H1 (cell line): ENCODE measurements around the gene KRTAP11-1. TPM values are rescaled to one million over a fixed set of nuclear protein-coding genes. Genes with fewer than 3 reads are reported as not detected.

Experiments
- E2F6 ChIP-seq: IDR thresholded peaks from 2 replicates; pipeline ENCODE4 v1.6.1; 2012; ENCODE audit warnings: inconsistent platforms
- EZH2 ChIP-seq: fragments of 200-600 bp; sonication (generic); IDR thresholded peaks from 2 replicates; pipeline ENCODE4 v1.7.1; 2012; ENCODE audit warnings: low read depth, mild to moderate bottlenecking, moderate library complexity, low read length, inconsistent platforms; ENCODE audit not compliant: severe bottlenecking
- SIN3A ChIP-seq, 2 experiments: IDR thresholded peaks in 1 of 2; conservative IDR thresholded peaks in 1 of 2; 2 replicates each; pipeline ENCODE4 v1.6.1; 2011 to 2012; ENCODE audit warnings: low read length in 2 of 2, improper control_type of control experiment in 1 of 2, low read depth in 1 of 2, mild to moderate bottlenecking in 1 of 2
- SUZ12 ChIP-seq: fragments of 200-600 bp; sonication (generic); IDR thresholded peaks from 2 replicates; pipeline ENCODE4 v1.6.1; 2012; ENCODE audit warnings: mild to moderate bottlenecking, inconsistent platforms, low read length, moderate library complexity, mixed read lengths
- TAF7 ChIP-seq: optimal IDR thresholded peaks from 2 replicates; pipeline ENCODE3; 2011; ENCODE audit warnings: low read depth, mild to moderate bottlenecking, inconsistent platforms, low read length, moderate library complexity, borderline replicate concordance
- TBP ChIP-seq: IDR thresholded peaks from 2 replicates; pipeline ENCODE4 v1.6.1; 2011; ENCODE audit warnings: low read depth, low read length, improper control_type of control experiment
- ZNF274 ChIP-seq: IDR thresholded peaks from 2 replicates; pipeline ENCODE4 v1.7.0; 2012; ENCODE audit warnings: low read length, borderline replicate concordance; ENCODE audit errors: extremely low read depth
- polyA plus RNA-seq, 7 experiments: library from polyadenylated mRNA; depleted of rRNA in 3 of 7; stranded (reverse) in 5 of 7; unstranded in 2 of 7; fragments of >200 nt in 5 of 7; fragments of 200-250 nt in 2 of 7; gene quantifications; 1 replicate in 5 of 7; 2 replicates in 1 of 7; 4 replicates in 1 of 7; pipeline versions ENCODE4 v1.2.1 to v1.2.3, GENCODE V29; 2011 to 2013; ENCODE audit warnings: missing spikeins in 2 of 7, mixed read lengths in 2 of 7
- total RNA-seq: library from RNA; stranded (reverse); fragmentation: NEBNext Ultra II Directional; extraction: Animal tissue kit (Norgen Biotek cat#: 25700); gene quantifications from 2 replicates; pipeline ENCODE4 v1.2.1, GENCODE V29; 2021
- TF ChIP-seq, protein P1 (sequence below): fragments of 300-600 bp; sonication (generic); IDR thresholded peaks from 2 replicates; pipeline ENCODE4 v1.7.1; 2012; ENCODE audit warnings: low read length, moderate library complexity, mild to moderate bottlenecking, inconsistent platforms; ENCODE audit not compliant: insufficient replicate concordance
- TF ChIP-seq, protein P2 (sequence below): IDR thresholded peaks from 2 replicates; pipeline ENCODE4 v1.6.1; 2012; ENCODE audit warnings: low read length, inconsistent platforms

Gene KRTAP11-1
- total and polyA plus RNA-seq, 2 of the 8 experiments (the other 6 are each of a cell fraction or from before 2014, with no cell fraction given): not detected

DNA sequence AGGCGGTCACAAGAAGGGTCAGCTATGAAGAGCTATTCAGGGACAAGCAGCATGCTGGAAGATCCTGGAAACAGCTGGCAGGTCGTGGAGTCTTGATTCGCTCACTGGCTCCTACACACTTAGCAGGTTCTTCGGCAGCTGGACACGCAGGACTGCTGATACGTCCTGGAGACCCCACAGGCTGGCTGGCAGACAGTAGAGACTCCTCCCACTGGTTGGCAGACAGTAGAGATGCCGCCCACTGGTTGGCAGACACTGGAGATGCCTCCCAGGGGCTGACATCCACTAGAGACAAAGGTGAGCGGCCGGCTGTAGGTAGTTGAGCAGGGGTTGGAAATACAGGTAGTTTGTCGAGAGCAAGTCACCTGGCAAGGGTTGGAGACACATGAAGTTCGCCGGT, 466 bp downstream of the KRTAP11-1 start (continued):
- TF ChIP-seq, protein P1, sequence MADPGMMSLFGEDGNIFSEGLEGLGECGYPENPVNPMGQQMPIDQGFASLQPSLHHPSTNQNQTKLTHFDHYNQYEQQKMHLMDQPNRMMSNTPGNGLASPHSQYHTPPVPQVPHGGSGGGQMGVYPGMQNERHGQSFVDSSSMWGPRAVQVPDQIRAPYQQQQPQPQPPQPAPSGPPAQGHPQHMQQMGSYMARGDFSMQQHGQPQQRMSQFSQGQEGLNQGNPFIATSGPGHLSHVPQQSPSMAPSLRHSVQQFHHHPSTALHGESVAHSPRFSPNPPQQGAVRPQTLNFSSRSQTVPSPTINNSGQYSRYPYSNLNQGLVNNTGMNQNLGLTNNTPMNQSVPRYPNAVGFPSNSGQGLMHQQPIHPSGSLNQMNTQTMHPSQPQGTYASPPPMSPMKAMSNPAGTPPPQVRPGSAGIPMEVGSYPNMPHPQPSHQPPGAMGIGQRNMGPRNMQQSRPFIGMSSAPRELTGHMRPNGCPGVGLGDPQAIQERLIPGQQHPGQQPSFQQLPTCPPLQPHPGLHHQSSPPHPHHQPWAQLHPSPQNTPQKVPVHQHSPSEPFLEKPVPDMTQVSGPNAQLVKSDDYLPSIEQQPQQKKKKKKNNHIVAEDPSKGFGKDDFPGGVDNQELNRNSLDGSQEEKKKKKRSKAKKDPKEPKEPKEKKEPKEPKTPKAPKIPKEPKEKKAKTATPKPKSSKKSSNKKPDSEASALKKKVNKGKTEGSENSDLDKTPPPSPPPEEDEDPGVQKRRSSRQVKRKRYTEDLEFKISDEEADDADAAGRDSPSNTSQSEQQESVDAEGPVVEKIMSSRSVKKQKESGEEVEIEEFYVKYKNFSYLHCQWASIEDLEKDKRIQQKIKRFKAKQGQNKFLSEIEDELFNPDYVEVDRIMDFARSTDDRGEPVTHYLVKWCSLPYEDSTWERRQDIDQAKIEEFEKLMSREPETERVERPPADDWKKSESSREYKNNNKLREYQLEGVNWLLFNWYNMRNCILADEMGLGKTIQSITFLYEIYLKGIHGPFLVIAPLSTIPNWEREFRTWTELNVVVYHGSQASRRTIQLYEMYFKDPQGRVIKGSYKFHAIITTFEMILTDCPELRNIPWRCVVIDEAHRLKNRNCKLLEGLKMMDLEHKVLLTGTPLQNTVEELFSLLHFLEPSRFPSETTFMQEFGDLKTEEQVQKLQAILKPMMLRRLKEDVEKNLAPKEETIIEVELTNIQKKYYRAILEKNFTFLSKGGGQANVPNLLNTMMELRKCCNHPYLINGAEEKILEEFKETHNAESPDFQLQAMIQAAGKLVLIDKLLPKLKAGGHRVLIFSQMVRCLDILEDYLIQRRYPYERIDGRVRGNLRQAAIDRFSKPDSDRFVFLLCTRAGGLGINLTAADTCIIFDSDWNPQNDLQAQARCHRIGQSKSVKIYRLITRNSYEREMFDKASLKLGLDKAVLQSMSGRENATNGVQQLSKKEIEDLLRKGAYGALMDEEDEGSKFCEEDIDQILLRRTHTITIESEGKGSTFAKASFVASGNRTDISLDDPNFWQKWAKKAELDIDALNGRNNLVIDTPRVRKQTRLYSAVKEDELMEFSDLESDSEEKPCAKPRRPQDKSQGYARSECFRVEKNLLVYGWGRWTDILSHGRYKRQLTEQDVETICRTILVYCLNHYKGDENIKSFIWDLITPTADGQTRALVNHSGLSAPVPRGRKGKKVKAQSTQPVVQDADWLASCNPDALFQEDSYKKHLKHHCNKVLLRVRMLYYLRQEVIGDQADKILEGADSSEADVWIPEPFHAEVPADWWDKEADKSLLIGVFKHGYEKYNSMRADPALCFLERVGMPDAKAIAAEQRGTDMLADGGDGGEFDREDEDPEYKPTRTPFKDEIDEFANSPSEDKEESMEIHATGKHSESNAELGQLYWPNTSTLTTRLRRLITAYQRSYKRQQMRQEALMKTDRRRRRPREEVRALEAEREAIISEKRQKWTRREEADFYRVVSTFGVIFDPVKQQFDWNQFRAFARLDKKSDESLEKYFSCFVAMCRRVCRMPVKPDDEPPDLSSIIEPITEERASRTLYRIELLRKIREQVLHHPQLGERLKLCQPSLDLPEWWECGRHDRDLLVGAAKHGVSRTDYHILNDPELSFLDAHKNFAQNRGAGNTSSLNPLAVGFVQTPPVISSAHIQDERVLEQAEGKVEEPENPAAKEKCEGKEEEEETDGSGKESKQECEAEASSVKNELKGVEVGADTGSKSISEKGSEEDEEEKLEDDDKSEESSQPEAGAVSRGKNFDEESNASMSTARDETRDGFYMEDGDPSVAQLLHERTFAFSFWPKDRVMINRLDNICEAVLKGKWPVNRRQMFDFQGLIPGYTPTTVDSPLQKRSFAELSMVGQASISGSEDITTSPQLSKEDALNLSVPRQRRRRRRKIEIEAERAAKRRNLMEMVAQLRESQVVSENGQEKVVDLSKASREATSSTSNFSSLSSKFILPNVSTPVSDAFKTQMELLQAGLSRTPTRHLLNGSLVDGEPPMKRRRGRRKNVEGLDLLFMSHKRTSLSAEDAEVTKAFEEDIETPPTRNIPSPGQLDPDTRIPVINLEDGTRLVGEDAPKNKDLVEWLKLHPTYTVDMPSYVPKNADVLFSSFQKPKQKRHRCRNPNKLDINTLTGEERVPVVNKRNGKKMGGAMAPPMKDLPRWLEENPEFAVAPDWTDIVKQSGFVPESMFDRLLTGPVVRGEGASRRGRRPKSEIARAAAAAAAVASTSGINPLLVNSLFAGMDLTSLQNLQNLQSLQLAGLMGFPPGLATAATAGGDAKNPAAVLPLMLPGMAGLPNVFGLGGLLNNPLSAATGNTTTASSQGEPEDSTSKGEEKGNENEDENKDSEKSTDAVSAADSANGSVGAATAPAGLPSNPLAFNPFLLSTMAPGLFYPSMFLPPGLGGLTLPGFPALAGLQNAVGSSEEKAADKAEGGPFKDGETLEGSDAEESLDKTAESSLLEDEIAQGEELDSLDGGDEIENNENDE: no peak
- TF ChIP-seq E2F6: no peak
- no peak for TF ChIP-seq EZH2
- TF ChIP-seq TBP: no peak
- TF ChIP-seq SUZ12: no peak
- no peak for TF ChIP-seq ZNF274
- TF ChIP-seq TAF7: no peak
- TF ChIP-seq SIN3A (conservative IDR thresholded peaks at IDR 0.05 in 1 of 2, IDR thresholded peaks at IDR 0.05 in 1 of 2; ENCODE audit: low read depth in 1 of 2, low read length in 2 of 2): no peak
- TF ChIP-seq, protein P2, sequence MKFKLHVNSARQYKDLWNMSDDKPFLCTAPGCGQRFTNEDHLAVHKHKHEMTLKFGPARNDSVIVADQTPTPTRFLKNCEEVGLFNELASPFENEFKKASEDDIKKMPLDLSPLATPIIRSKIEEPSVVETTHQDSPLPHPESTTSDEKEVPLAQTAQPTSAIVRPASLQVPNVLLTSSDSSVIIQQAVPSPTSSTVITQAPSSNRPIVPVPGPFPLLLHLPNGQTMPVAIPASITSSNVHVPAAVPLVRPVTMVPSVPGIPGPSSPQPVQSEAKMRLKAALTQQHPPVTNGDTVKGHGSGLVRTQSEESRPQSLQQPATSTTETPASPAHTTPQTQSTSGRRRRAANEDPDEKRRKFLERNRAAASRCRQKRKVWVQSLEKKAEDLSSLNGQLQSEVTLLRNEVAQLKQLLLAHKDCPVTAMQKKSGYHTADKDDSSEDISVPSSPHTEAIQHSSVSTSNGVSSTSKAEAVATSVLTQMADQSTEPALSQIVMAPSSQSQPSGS: no peak
